HCT116 (cell line): ENCODE data around the gene USP2. TPM values are rescaled to one million over a fixed set of nuclear protein-coding genes. Genes with fewer than 3 reads are reported as not detected.

Experiments used
- ATAC-seq: fragments of 200-7000 bp; cut with Tn5 transposase; 2 replicates; pipeline ENCODE4 v1.9.1; 2020; ENCODE audit warnings: mild to moderate bottlenecking, moderate library complexity
- BruUV-seq: library from RNA; stranded (reverse); fragments of 400-500 nt; replicated peaks from 2 replicates; lab custom pipeline; 2021; lab: Mats Ljungman, UMichigan
- CTCF ChIA-PET: fragments of 300-600 bp; sonication (Branson Sonifier 250); formaldehyde crosslinking; loops from one replicate; lab custom pipeline; 2021; ENCODE audit warnings: antibody characterized with exemption; lab: Charles Lee
- POLR2A ChIA-PET: fragments of 300-600, 350-600 bp; sonication (Branson Sonifier 250); formaldehyde crosslinking; loops from one replicate; lab custom pipeline; 2021; ENCODE audit warnings: antibody characterized with exemption; lab: Charles Lee
- RAD21 ChIA-PET, 2 experiments: fragments of 300-600 bp; sonication (Branson Sonifier 250); formaldehyde crosslinking; loops; one replicate each; lab custom pipeline; 2023; ENCODE audit warnings: low total read pairs in 2 of 2; ENCODE audit not compliant: uncharacterized antibody in 2 of 2, unreplicated experiment in 2 of 2, low non-redundant PET in 1 of 2; lab: Charles Lee
- DNase-seq: peaks from one replicate; pipeline ENCODE4 v3.0.0-alpha.2; 2010; ENCODE audit warnings: low read depth, low spot score
- H2AFZ ChIP-seq: fragments of 200-600 bp; shearing (Covaris generic), sonication (generic); 2 replicates; pipeline ENCODE4 v1.6.1; 2017; ENCODE audit warnings: low read depth, mixed run types, mixed read lengths, antibody characterized with exemption, low read length; ENCODE audit not compliant: poor library complexity, severe bottlenecking
- H3K27ac ChIP-seq: 2 replicates; pipeline ENCODE4 v1.5.1; 2012; ENCODE audit warnings: low read depth, low read length
- H3K27me3 ChIP-seq: fragments of 200-600 bp; sonication (generic); 2 replicates; pipeline ENCODE4 v1.6.1; 2016; ENCODE audit warnings: mixed run types, low read length, mixed read lengths; ENCODE audit not compliant: insufficient read depth
- H3K36me3 ChIP-seq, 2 experiments: fragments of 200-500 bp in 1 of 2; fragments of 200-600 bp in 1 of 2; sonication (Bioruptor generic) in 1 of 2; sonication (generic) in 1 of 2; 2 replicates each; pipeline versions ENCODE4 v1.5.1 to v1.6.1; 2014 to 2016; ENCODE audit warnings: low read length in 2 of 2, inconsistent platforms in 1 of 2, mixed read lengths in 1 of 2, mixed run types in 1 of 2; ENCODE audit not compliant: insufficient read depth in 2 of 2, control insufficient read depth in 1 of 2
- H3K4me1 ChIP-seq, 2 experiments: fragments of 200-600 bp in 1 of 2; sonication (generic) in 1 of 2; 2 replicates each; pipeline versions ENCODE4 v1.5.1 to v1.6.1; 2012 to 2017; ENCODE audit warnings: low read length in 2 of 2, inconsistent platforms in 1 of 2, mild to moderate bottlenecking in 1 of 2, mixed read lengths in 1 of 2, mixed run types in 1 of 2, moderate library complexity in 1 of 2; ENCODE audit not compliant: insufficient read depth in 2 of 2, control insufficient read depth in 1 of 2
- H3K4me2 ChIP-seq: fragments of 200-600 bp; sonication (generic); 2 replicates; pipeline ENCODE4 v1.6.1; 2017; ENCODE audit warnings: mixed run types, low read length, mixed read lengths
- H3K4me3 ChIP-seq, 2 experiments: fragments of 200-600 bp in 1 of 2; sonication (generic) in 1 of 2; replicated peaks in 1 of 2; 2 replicates each; pipeline ENCODE4 v1.5.1; 2011 to 2016; ENCODE audit warnings: low read length in 2 of 2, control low read depth in 1 of 2, low read depth in 1 of 2, mild to moderate bottlenecking in 1 of 2, mixed read lengths in 1 of 2, mixed run types in 1 of 2
- H3K79me2 ChIP-seq: fragments of 200-600 bp; sonication (generic); 2 replicates; pipeline ENCODE4 v1.6.1; 2017; ENCODE audit warnings: mild to moderate bottlenecking, mixed run types, low read length, moderate library complexity, mixed read lengths; ENCODE audit not compliant: insufficient read depth
- H3K9ac ChIP-seq: fragments of 200-600 bp; sonication (generic); 2 replicates; pipeline ENCODE4 v1.6.1; 2016; ENCODE audit warnings: low read length, mixed read lengths
- H3K9me2 ChIP-seq: fragments of 200-600 bp; sonication (generic), shearing (Covaris generic); 2 replicates; pipeline ENCODE4 v1.6.1; 2017; ENCODE audit warnings: mixed run types, mild to moderate bottlenecking, moderate library complexity; ENCODE audit not compliant: insufficient read depth
- H3K9me3 ChIP-seq, 2 experiments: fragments of 200-500 bp in 1 of 2; fragments of 200-600 bp in 1 of 2; sonication (Bioruptor generic) in 1 of 2; sonication (generic) in 1 of 2; 2 replicates each; pipeline ENCODE4 v1.6.1; 2014 to 2017; ENCODE audit warnings: low read length in 2 of 2, mixed read lengths in 2 of 2, inconsistent platforms in 1 of 2, low read depth in 1 of 2, mild to moderate bottlenecking in 1 of 2, mixed run types in 1 of 2, moderate library complexity in 1 of 2; ENCODE audit not compliant: control insufficient read depth in 1 of 2, insufficient read depth in 1 of 2
- H4K20me1 ChIP-seq: fragments of 200-600 bp; sonication (generic), shearing (Covaris generic); 2 replicates; pipeline ENCODE4 v1.6.1; 2017; ENCODE audit warnings: mixed run types, mild to moderate bottlenecking, moderate library complexity; ENCODE audit not compliant: insufficient read depth
- ELF1 ChIP-seq: IDR thresholded peaks from 2 replicates; pipeline ENCODE4 v1.6.1; 2012; ENCODE audit warnings: low read depth, borderline replicate concordance
- EZH2phosphoT487 ChIP-seq: fragments of 200-600 bp; IDR thresholded peaks from 2 replicates; pipeline ENCODE4 v1.6.1; 2018; ENCODE audit warnings: antibody characterized with exemption, borderline replicate concordance
- FOSL1 ChIP-seq: IDR thresholded peaks from 2 replicates; pipeline ENCODE4 v1.6.1; 2012; ENCODE audit warnings: low read depth
- POLR2A ChIP-seq: IDR thresholded peaks from 2 replicates; pipeline ENCODE4 v1.7.0; 2011; ENCODE audit warnings: borderline replicate concordance; ENCODE audit not compliant: insufficient read depth, insufficient read length; ENCODE audit errors: extremely low read depth
- SRF ChIP-seq: IDR thresholded peaks from 2 replicates; pipeline ENCODE4 v1.6.1; 2012; ENCODE audit warnings: low read depth
- TCF7L2 ChIP-seq: IDR thresholded peaks from 2 replicates; pipeline ENCODE4 v1.7.0; 2011; ENCODE audit warnings: borderline replicate concordance, inconsistent platforms; ENCODE audit not compliant: insufficient read depth, insufficient read length; ENCODE audit errors: extremely low read depth
- YY1 ChIP-seq: IDR thresholded peaks from 2 replicates; pipeline ENCODE4 v1.6.1; 2011; ENCODE audit warnings: low read length, low read depth, moderate library complexity, mild to moderate bottlenecking; ENCODE audit not compliant: insufficient replicate concordance; ENCODE audit errors: extremely low read depth
- ZNF274 ChIP-seq: fragments of 200-500 bp; sonication (Bioruptor generic); IDR thresholded peaks from 2 replicates; pipeline ENCODE4 v1.6.1; 2014; ENCODE audit warnings: mild to moderate bottlenecking, low read depth, low read length, inconsistent platforms
- intact Hi-C: fragments of 100-400 bp; cut with micrococcal nuclease; formaldehyde crosslinking; loops from 2 replicates; pipeline ENCODE4 v1.10.0; 2022
- total RNA-seq: library from RNA; stranded (reverse); gene quantifications from one replicate; pipeline ENCODE4 v1.2.1, GENCODE V29; 2021; ENCODE audit not compliant: unreplicated experiment
- TF ChIP-seq, protein P1 (sequence below): IDR thresholded peaks from 2 replicates; pipeline ENCODE4 v1.6.1; 2011; ENCODE audit warnings: mild to moderate bottlenecking, low read length, moderate library complexity; ENCODE audit not compliant: insufficient replicate concordance; ENCODE audit errors: extremely low read depth

USP2 gene
- total RNA-seq, 1 experiment from 2014 or later, result 5.0 TPM

DNA sequence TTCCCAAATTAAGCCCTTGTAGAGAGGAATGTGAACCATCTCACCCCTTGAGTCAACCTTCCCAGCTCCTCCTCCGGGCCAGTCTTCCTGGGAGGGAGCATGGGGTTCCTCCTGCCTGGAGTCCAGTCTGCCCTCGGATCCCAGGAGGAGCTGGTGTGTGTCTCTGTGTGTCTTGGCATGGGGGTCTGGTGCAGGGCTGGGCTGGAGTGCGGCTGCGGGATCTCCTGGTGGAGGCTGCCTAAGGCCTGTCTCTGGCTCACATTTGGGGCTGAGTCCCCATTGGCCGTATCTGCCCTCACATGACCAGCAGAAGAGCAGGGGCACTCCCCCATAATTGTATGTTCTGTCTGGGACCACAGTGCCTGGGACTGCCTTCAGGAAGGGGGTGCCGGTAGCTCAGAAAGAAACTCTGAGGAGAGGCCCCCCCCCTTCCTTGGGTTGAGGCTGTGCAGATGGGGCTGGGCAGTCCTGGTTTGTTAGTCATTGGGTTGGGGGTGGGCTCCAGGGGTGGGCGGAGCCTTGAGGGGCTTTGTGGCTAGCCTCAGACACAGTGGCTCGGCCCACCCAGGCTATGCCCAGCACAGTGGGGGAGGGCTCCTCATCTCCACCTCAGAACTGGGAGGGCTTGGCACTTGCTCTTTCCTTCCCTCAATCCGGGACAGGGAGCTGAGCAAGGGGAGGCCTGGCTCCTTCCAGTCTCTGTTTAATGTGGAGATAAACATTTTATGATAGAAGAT lies 43.7 kb downstream of the USP2 start:
- peaks cover 9 to 51% of the 10 kb centered on the region in 2 experiments for H3K4me1 ChIP-seq
- RAD21 ChIA-PET, result interaction anchor here (0.7 to 1.3 kb wide), 6 partner anchors 16 to 272 kb away, joined by 3 to 4 read pairs (median 4); partner anchors contain the start of gene MCAM (in 1 of the 2)
- no peaks in the 10 kb centered on the region for H3K9me3 ChIP-seq
- peaks cover 0 to 12% of the 10 kb centered on the region in 2 experiments; a peak in 2 of 4 replicates for H3K36me3 ChIP-seq
- peak overlapping the region; percentile 13 for H3K27ac ChIP-seq
- CTCF ChIA-PET, result interaction anchor here (0.6 to 3.9 kb wide), 36 partner anchors 10 to 282 kb away, joined by 3 to 68 read pairs (median 4); partner anchors contain the start of genes C2CD2L, CBL, HMBS and MCAM
- H3K27me3 ChIP-seq, result no peaks in the 10 kb centered on the region
- no peak overlapping the region for H3K9ac ChIP-seq
- H4K20me1 ChIP-seq, result no peaks in the 10 kb centered on the region
- BruUV-seq, result no TSS peak
- ATAC-seq (peak; percentile 13), DNase-seq (no peak)
- H3K9me2 ChIP-seq, result no peaks in the 10 kb centered on the region
- peak overlapping the region; percentile 41 for H3K4me2 ChIP-seq
- no peak overlapping the region for H3K4me3 ChIP-seq
- intact Hi-C loops, result no loop called here
- H2AFZ ChIP-seq, result no peak overlapping the region
- no peak for TF ChIP-seq EZH2phosphoT487
- TF ChIP-seq POLR2A, result no peak
- TF ChIP-seq ZNF274, result no peak
- TF ChIP-seq TCF7L2, result no peak
- TF ChIP-seq SRF, result no peak
- TF ChIP-seq, protein P1, sequence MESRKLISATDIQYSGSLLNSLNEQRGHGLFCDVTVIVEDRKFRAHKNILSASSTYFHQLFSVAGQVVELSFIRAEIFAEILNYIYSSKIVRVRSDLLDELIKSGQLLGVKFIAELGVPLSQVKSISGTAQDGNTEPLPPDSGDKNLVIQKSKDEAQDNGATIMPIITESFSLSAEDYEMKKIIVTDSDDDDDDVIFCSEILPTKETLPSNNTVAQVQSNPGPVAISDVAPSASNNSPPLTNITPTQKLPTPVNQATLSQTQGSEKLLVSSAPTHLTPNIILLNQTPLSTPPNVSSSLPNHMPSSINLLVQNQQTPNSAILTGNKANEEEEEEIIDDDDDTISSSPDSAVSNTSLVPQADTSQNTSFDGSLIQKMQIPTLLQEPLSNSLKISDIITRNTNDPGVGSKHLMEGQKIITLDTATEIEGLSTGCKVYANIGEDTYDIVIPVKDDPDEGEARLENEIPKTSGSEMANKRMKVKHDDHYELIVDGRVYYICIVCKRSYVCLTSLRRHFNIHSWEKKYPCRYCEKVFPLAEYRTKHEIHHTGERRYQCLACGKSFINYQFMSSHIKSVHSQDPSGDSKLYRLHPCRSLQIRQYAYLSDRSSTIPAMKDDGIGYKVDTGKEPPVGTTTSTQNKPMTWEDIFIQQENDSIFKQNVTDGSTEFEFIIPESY, result no peak
- no peak for TF ChIP-seq FOSL1
- TF ChIP-seq YY1, result no peak
- no peak for TF ChIP-seq ELF1
- peaks cover 30% of the 10 kb centered on the region for H3K79me2 ChIP-seq
- POLR2A ChIA-PET, result interaction anchor here (0.6 to 1.4 kb wide), 8 partner anchors 23 to 305 kb away, joined by 3 to 7 read pairs (median 4); no protein-coding TSS in a partner anchor
